ENCODE results near the gene TMEM203.

Gene TMEM203

GRCh38 chr9:137167277-137167746, 38.1 kb downstream of the TMEM203 start:
- Histone ChIP-seq H3K4me2 (ENCODE audit: low read length) (no peak overlapping the region), H3K79me2 (ENCODE audit: control insufficient read depth, insufficient read depth, low read length, poor library complexity) (no peaks in the 10 kb centered on the region), H2BK12ac (ENCODE audit: low read length) (no peak overlapping the region), H3K9ac (ENCODE audit: low read length) (no peak overlapping the region), H3K4me3 (ENCODE audit: low read depth, low read length) (no peak overlapping the region), H4K91ac (ENCODE audit: low read depth, low read length) (no peak overlapping the region), H2AFZ (ENCODE audit: insufficient read depth, low read length, poor library complexity) (no peak overlapping the region), H2AK5ac (ENCODE audit: low read length) (no peak overlapping the region), H2BK120ac (ENCODE audit: insufficient read depth, low read length, poor library complexity) (no peak overlapping the region), H2BK5ac (ENCODE audit: low read depth, low read length, poor library complexity) (no peak overlapping the region), H3K36me3 (ENCODE audit: control insufficient read depth in 1 of 2, insufficient read depth in 2 of 2, low read length in 2 of 2) (no peaks in the 10 kb centered on the region), H3K27me3 (ENCODE audit: insufficient read depth, low read length) (peaks cover 73% of the 10 kb centered on the region), H3K9me3 (ENCODE audit: insufficient read depth, low read depth, low read length) (peaks cover 6% of the 10 kb centered on the region), H4K12ac (ENCODE audit: low read depth, low read length) (no peak overlapping the region), H3K14ac (ENCODE audit: low read length) (no peak overlapping the region), H4K8ac (ENCODE audit: low read depth, low read length) (no peak overlapping the region), H3K18ac (ENCODE audit: low read length) (no peak overlapping the region), H3K27ac (ENCODE audit: low read depth, low read length) (no peak overlapping the region), H3K23ac (ENCODE audit: low read length) (no peak overlapping the region), H3K79me1 (ENCODE audit: low read length) (no peaks in the 10 kb centered on the region), H3K4me1 (ENCODE audit: control insufficient read depth in 1 of 2, insufficient read depth in 2 of 2, low read length in 2 of 2) (peaks cover 0 to 11% of the 10 kb centered on the region in 2 experiments), H3K4ac (ENCODE audit: low read depth, low read length) (no peak overlapping the region)
- DNase-seq: no peak
- WGBS (ENCODE audit: extremely low coverage, insufficient coverage, insufficient read length): no CpG with 5 or more reads among the region's 44 CpGs

GRCh38 chr9:137166380-137167229, 38.8 kb downstream of the TMEM203 start:
- no CpG with 5 or more reads among the region's 22 CpGs for WGBS (ENCODE audit: extremely low coverage, insufficient coverage, insufficient read length)

GRCh38 chr9:137165250-137165836, 40.1 kb downstream of the TMEM203 start:
- Histone ChIP-seq H3K4me2 (ENCODE audit: low read length) (no peak overlapping the region), H2BK120ac (ENCODE audit: insufficient read depth, low read length, poor library complexity) (no peak overlapping the region), H3K18ac (ENCODE audit: low read length) (no peak overlapping the region), H3K79me1 (ENCODE audit: low read length) (no peaks in the 10 kb centered on the region), H3K4me1 (ENCODE audit: control insufficient read depth in 1 of 2, insufficient read depth in 2 of 2, low read length in 2 of 2) (peaks cover 0 to 11% of the 10 kb centered on the region in 2 experiments), H3K9ac (ENCODE audit: low read length) (no peak overlapping the region), H3K23ac (ENCODE audit: low read length) (no peak overlapping the region), H3K27ac (ENCODE audit: low read depth, low read length) (no peak overlapping the region), H2AK5ac (ENCODE audit: low read length) (no peak overlapping the region), H4K8ac (ENCODE audit: low read depth, low read length) (no peak overlapping the region), H2BK12ac (ENCODE audit: low read length) (no peak overlapping the region), H3K14ac (ENCODE audit: low read length) (no peak overlapping the region), H3K79me2 (ENCODE audit: control insufficient read depth, insufficient read depth, low read length, poor library complexity) (no peaks in the 10 kb centered on the region), H2BK5ac (ENCODE audit: low read depth, low read length, poor library complexity) (no peak overlapping the region), H3K27me3 (ENCODE audit: insufficient read depth, low read length) (peaks cover 80% of the 10 kb centered on the region), H3K4me3 (ENCODE audit: low read depth, low read length) (no peak overlapping the region), H4K91ac (ENCODE audit: low read depth, low read length) (no peak overlapping the region), H3K4ac (ENCODE audit: low read depth, low read length) (no peak overlapping the region), H3K9me3 (ENCODE audit: insufficient read depth, low read depth, low read length) (peaks cover 13% of the 10 kb centered on the region), H3K36me3 (ENCODE audit: control insufficient read depth in 1 of 2, insufficient read depth in 2 of 2, low read length in 2 of 2) (no peaks in the 10 kb centered on the region), H2AFZ (ENCODE audit: insufficient read depth, low read length, poor library complexity) (no peak overlapping the region), H4K12ac (ENCODE audit: low read depth, low read length) (no peak overlapping the region)
- WGBS (ENCODE audit: extremely low coverage, insufficient coverage, insufficient read length): no CpG with 5 or more reads among the region's 32 CpGs
- no peak for DNase-seq

More at GRCh38 chr9:137166380-137167229, 38.8 kb downstream of the TMEM203 start:
- H3K4me2 ChIP-seq (ENCODE audit: low read length): no peak overlapping the region
- peaks cover 0 to 11% of the 10 kb centered on the region in 2 experiments for H3K4me1 ChIP-seq (ENCODE audit: control insufficient read depth in 1 of 2, insufficient read depth in 2 of 2, low read length in 2 of 2)
- H3K23ac ChIP-seq (ENCODE audit: low read length): no peak overlapping the region
- no peak overlapping the region for H2BK12ac ChIP-seq (ENCODE audit: low read length)
- H3K27me3 ChIP-seq (ENCODE audit: insufficient read depth, low read length): peaks cover 80% of the 10 kb centered on the region
- H2BK5ac ChIP-seq (ENCODE audit: low read depth, low read length, poor library complexity): no peak overlapping the region
- H3K18ac ChIP-seq (ENCODE audit: low read length): no peak overlapping the region
- no peak overlapping the region for H2AFZ ChIP-seq (ENCODE audit: insufficient read depth, low read length, poor library complexity)
- no peak overlapping the region for H3K4ac ChIP-seq (ENCODE audit: low read depth, low read length)
- no peak overlapping the region for H4K8ac ChIP-seq (ENCODE audit: low read depth, low read length)
- H3K4me3 ChIP-seq (ENCODE audit: low read depth, low read length): no peak overlapping the region
- H3K79me2 ChIP-seq (ENCODE audit: control insufficient read depth, insufficient read depth, low read length, poor library complexity): no peaks in the 10 kb centered on the region
- H3K27ac ChIP-seq (ENCODE audit: low read depth, low read length): no peak overlapping the region
- H3K9ac ChIP-seq (ENCODE audit: low read length): no peak overlapping the region
- no peak for DNase-seq
- no peak overlapping the region for H2AK5ac ChIP-seq (ENCODE audit: low read length)
- no peaks in the 10 kb centered on the region for H3K36me3 ChIP-seq (ENCODE audit: control insufficient read depth in 1 of 2, insufficient read depth in 2 of 2, low read length in 2 of 2)
- no peaks in the 10 kb centered on the region for H3K79me1 ChIP-seq (ENCODE audit: low read length)
- no peak overlapping the region for H4K91ac ChIP-seq (ENCODE audit: low read depth, low read length)
- no peak overlapping the region for H2BK120ac ChIP-seq (ENCODE audit: insufficient read depth, low read length, poor library complexity)
- peaks cover 12% of the 10 kb centered on the region for H3K9me3 ChIP-seq (ENCODE audit: insufficient read depth, low read depth, low read length)
- no peak overlapping the region for H4K12ac ChIP-seq (ENCODE audit: low read depth, low read length)
- no peak overlapping the region for H3K14ac ChIP-seq (ENCODE audit: low read length)

GRCh38 chr9:137164370-137165249, 40.8 kb downstream of the TMEM203 start:
- Histone ChIP-seq H3K4me1 (ENCODE audit: control insufficient read depth in 1 of 2, insufficient read depth in 2 of 2, low read length in 2 of 2) (peaks cover 0 to 10% of the 10 kb centered on the region in 2 experiments), H2AFZ (ENCODE audit: insufficient read depth, low read length, poor library complexity) (no peak overlapping the region), H3K4me2 (ENCODE audit: low read length) (no peak overlapping the region), H3K14ac (ENCODE audit: low read length) (no peak overlapping the region), H4K12ac (ENCODE audit: low read depth, low read length) (no peak overlapping the region), H3K4ac (ENCODE audit: low read depth, low read length) (no peak overlapping the region), H2BK120ac (ENCODE audit: insufficient read depth, low read length, poor library complexity) (no peak overlapping the region), H3K23ac (ENCODE audit: low read length) (no peak overlapping the region), H3K36me3 (ENCODE audit: control insufficient read depth in 1 of 2, insufficient read depth in 2 of 2, low read length in 2 of 2) (no peaks in the 10 kb centered on the region), H3K18ac (ENCODE audit: low read length) (no peak overlapping the region), H2BK12ac (ENCODE audit: low read length) (no peak overlapping the region), H3K27ac (ENCODE audit: low read depth, low read length) (no peak overlapping the region), H4K8ac (ENCODE audit: low read depth, low read length) (no peak overlapping the region), H3K9me3 (ENCODE audit: insufficient read depth, low read depth, low read length) (peaks cover 15% of the 10 kb centered on the region), H3K9ac (ENCODE audit: low read length) (no peak overlapping the region), H2AK5ac (ENCODE audit: low read length) (no peak overlapping the region), H3K27me3 (ENCODE audit: insufficient read depth, low read length) (peaks cover 75% of the 10 kb centered on the region), H3K4me3 (ENCODE audit: low read depth, low read length) (no peak overlapping the region), H3K79me2 (ENCODE audit: control insufficient read depth, insufficient read depth, low read length, poor library complexity) (no peaks in the 10 kb centered on the region), H2BK5ac (ENCODE audit: low read depth, low read length, poor library complexity) (no peak overlapping the region), H4K91ac (ENCODE audit: low read depth, low read length) (no peak overlapping the region), H3K79me1 (ENCODE audit: low read length) (no peaks in the 10 kb centered on the region)
- DNase-seq: no peak
- whole genome bisulfite sequencing (ENCODE audit: extremely low coverage, insufficient coverage, insufficient read length): no CpG with 5 or more reads among the region's 34 CpGs

Measured in trophoblast cell (in vitro differentiated cells and primary cell).